Measurements from ENCODE around the gene ATG9A. TPM values are rescaled to one million over a fixed set of nuclear protein-coding genes. Genes with fewer than 3 reads are reported as not detected.

Gene ATG9A
- total RNA-seq, 6 experiments from 2014 or later: 28.3 to 39.6 (median 33.2) TPM

DNA sequence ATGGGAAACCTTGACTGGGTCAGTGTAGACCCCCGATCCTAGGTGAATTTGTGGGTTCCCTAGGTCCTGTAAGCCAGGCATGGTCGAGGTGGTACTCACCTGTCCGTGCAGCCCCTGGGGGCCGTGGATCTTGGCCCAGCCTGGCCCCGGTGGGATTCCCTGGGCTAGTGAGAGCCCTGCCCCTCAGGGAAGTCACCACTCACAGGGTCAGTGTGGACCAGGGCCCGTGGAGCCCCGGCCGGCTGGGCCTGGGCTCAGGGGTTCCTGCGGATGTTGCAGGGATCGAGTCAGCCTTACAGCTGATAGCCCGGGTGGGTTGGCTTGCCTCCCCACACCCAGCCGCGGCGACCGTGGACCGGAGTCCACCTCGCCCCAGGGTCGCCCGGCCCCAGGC is 528 bp downstream of the ATG9A start:
- no peaks in the 10 kb centered on the region for H3K27me3 ChIP-seq
- 2% methylated on average over 7 of the region's 19 CpGs for WGBS (ENCODE audit: insufficient coverage, low coverage, low lambda C conversion rate, missing lambda C conversion rate)
- peak overlapping the region; percentile 90 to 98 (median 90) for H3K27ac ChIP-seq
- ATAC-seq (peak in 1 of 4 donors; percentile 12), DNase-seq (peak in 1 of 3 donors; percentile 82)
- H3K9me3 ChIP-seq: no peaks in the 10 kb centered on the region
- TF ChIP-seq, protein P1, sequence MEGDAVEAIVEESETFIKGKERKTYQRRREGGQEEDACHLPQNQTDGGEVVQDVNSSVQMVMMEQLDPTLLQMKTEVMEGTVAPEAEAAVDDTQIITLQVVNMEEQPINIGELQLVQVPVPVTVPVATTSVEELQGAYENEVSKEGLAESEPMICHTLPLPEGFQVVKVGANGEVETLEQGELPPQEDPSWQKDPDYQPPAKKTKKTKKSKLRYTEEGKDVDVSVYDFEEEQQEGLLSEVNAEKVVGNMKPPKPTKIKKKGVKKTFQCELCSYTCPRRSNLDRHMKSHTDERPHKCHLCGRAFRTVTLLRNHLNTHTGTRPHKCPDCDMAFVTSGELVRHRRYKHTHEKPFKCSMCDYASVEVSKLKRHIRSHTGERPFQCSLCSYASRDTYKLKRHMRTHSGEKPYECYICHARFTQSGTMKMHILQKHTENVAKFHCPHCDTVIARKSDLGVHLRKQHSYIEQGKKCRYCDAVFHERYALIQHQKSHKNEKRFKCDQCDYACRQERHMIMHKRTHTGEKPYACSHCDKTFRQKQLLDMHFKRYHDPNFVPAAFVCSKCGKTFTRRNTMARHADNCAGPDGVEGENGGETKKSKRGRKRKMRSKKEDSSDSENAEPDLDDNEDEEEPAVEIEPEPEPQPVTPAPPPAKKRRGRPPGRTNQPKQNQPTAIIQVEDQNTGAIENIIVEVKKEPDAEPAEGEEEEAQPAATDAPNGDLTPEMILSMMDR (IDR thresholded peaks at IDR 0.05): no peak
- no peak for TF ChIP-seq POLR2A (IDR thresholded peaks at IDR 0.05)
- H3K4me1 ChIP-seq: peaks cover 0 to 14% (median 5%) of the 10 kb centered on the region in 4 donors
- H3K36me3 ChIP-seq: peaks cover 9 to 49% (median 25%) of the 10 kb centered on the region in 4 donors
- intact Hi-C loops (cut with DNase I): loop anchor here in 1 of 2 donors (10.0 kb wide), 1 partner anchor 66 kb away; no protein-coding TSS in a partner anchor
- peak overlapping the region; percentile 66 to 90 (median 77) for H3K4me3 ChIP-seq

DNA sequence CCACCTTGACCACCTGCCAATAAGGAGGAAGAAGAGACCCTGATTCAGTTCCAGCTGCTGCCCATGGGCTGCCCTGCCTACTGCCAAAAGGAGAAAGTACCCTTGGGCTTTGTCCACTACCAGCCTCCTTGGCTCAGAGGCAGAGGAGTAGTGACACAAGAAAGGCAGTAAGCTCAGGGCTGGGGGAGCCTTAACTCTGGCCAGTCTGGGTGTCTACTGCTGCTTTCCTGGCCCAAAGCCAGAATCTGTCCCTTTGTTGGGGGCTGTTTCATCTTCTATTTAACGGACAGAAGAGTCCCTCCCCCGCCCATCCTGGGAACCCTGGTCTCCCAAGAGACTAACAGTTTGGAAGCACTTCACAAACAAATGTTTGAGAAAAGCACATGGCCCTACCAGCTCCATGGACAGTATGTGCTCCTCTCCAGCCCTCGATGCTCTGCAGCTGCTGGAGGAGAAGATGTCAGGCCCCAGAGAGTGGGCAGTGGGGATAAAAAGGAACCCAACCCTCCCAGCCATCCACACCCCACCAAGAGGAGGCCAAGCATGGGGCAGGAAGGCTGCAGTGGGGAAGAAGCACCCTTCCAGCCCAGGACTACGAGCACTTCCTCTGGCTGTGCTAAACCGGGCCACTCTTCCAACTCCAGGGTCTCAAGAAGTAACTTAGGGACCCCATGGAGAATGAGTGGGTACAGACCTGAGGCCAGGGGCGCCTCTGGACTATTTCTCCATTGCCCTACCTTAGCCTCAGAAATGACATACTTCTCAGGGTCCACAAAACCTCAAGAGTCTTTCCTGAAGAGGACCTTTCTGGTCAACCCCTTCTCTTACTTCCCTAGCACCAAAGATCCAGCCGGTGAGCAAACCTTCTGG is 1.2 kb downstream of the ATG9A start:
- DNase-seq: peak in 1 of 3 donors; percentile 36
- intact Hi-C loops (cut with DNase I): loop anchor here in 1 of 2 donors (10.0 kb wide), 1 partner anchor 67 kb away; no protein-coding TSS in a partner anchor

DNA sequence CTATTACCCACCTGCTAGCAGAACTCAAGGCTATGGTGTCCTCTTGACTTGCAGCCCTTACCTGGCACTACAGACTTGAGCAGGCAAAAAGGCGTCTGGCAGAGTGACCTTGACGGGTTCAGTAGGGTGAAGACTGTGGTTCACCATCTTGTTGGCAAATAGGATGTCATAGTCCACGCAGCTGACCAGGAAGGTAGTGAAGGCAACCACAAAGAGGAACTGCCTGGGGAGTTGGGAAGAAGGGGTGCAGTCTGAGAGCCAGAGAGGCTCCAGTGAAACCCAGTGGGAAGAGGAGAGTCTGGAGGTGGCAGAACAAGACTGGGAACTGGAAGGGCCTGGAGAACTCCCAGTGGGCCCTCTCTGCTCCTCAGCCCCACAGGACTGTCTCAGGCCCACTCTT is 4.1 kb downstream of the ATG9A start:
- intact Hi-C loops (cut with DNase I): loop anchor here in 1 of 2 donors (10.0 kb wide), 1 partner anchor 69 kb away; no protein-coding TSS in a partner anchor
- Histone ChIP-seq H3K27me3 (no peaks in the 10 kb centered on the region), H3K4me1 (peaks cover 0 to 10% (median under 1%) of the 10 kb centered on the region in 4 donors), H3K9me3 (no peaks in the 10 kb centered on the region), H3K4me3 (no peak overlapping the region), H3K27ac (no peak overlapping the region), H3K36me3 (peaks cover 17 to 61% (median 32%) of the 10 kb centered on the region in 4 donors)
- ATAC-seq (no peak), DNase-seq (no peak)
- 75% methylated on average over 3 of the region's 3 CpGs for WGBS (ENCODE audit: insufficient coverage, low coverage, low lambda C conversion rate, missing lambda C conversion rate)
- TF ChIP-seq POLR2A (IDR thresholded peaks at IDR 0.05): no peak

More for the DNA sequence above, 1.2 kb downstream of the ATG9A start:
- Histone ChIP-seq H3K27ac (peak overlapping the region; percentile 90 to 98 (median 90)), H3K9me3 (no peaks in the 10 kb centered on the region), H3K4me1 (peaks cover 0 to 14% (median 5%) of the 10 kb centered on the region in 4 donors), H3K36me3 (peaks cover 8 to 49% (median 27%) of the 10 kb centered on the region in 4 donors), H3K27me3 (no peaks in the 10 kb centered on the region), H3K4me3 (peak overlapping the region; percentile 66 to 90 (median 77))
- 5% methylated on average over 2 of the region's 7 CpGs for WGBS (ENCODE audit: insufficient coverage, low coverage, low lambda C conversion rate, missing lambda C conversion rate)
- ATAC-seq: no peak
- TF ChIP-seq, protein P1 (IDR thresholded peaks at IDR 0.05): no peak
- no peak for TF ChIP-seq POLR2A (IDR thresholded peaks at IDR 0.05)

DNA sequence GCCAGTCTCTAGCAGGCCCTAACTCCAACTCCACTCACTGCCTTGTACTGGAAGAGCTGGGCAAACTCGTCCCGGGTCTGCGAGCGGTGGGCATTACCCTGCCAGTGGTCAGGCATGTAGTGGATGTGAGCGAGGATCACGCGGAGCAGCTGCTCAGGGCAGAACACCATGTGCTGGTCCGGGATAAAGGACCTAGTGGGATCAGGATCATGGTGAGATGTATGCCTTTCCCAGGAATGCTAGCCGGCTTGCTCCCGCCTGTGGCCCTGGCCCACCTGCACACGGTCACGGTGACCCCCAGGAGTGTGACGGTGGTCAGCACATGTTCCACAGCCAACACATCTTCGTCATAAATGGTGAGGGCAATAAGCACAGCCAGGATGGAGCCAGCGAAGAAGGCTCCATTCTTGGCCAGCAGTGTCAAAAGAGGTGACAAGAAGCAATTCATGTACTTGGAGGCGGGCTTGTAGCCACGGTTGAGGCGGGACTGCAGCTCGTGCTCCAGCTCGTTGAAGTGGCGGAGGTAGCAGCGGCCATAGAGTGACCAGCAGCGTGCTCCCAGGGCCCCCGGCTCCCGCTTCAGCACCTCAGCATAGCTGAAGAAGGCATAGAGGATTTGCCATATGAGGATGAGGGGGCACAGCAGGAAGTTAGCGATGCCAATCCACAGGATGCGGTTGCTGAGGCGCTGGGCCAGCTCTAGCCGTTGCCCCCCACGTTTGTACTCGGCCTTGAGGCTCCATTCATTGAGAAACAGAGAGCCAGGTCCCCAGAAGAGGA is 5.4 kb downstream of the ATG9A start:
- Histone ChIP-seq H3K4me3 (no peak overlapping the region), H3K27me3 (no peaks in the 10 kb centered on the region), H3K9me3 (no peaks in the 10 kb centered on the region), H3K27ac (no peak overlapping the region), H3K4me1 (peaks cover 0 to 16% (median 3%) of the 10 kb centered on the region in 4 donors), H3K36me3 (peaks cover 17 to 64% (median 35%) of the 10 kb centered on the region in 4 donors)
- ATAC-seq (no peak), DNase-seq (no peak)
- intact Hi-C loops (cut with DNase I): loop anchor here in 1 of 2 donors (10.0 kb wide), 1 partner anchor 71 kb away; no protein-coding TSS in a partner anchor
- 77% methylated on average over 9 of the region's 31 CpGs for WGBS (ENCODE audit: insufficient coverage, low coverage, low lambda C conversion rate, missing lambda C conversion rate)
- no peak for TF ChIP-seq POLR2A (IDR thresholded peaks at IDR 0.05)
- TF ChIP-seq, protein P1 (IDR thresholded peaks at IDR 0.05): no peak
